HCT116 (cell line): ENCODE measurements around the gene ZNF580.

ENCODE experiments used
- EZH2 ChIP-seq: fragments of 200-600 bp; sonication (generic); IDR thresholded peaks from 2 replicates; pipeline ENCODE4 v1.6.1; 2017; ENCODE audit warnings: antibody characterized with exemption, mixed run types
- EZH2phosphoT487 ChIP-seq: fragments of 200-600 bp; IDR thresholded peaks from 2 replicates; pipeline ENCODE4 v1.6.1; 2018; ENCODE audit warnings: antibody characterized with exemption, borderline replicate concordance
- JUND ChIP-seq: IDR thresholded peaks from 2 replicates; pipeline ENCODE4 v1.6.1; 2012
- POLR2A ChIP-seq: IDR thresholded peaks from 2 replicates; pipeline ENCODE4 v1.7.0; 2011; ENCODE audit warnings: borderline replicate concordance; ENCODE audit not compliant: insufficient read depth, insufficient read length; ENCODE audit errors: extremely low read depth
- RAD21 ChIP-seq: IDR thresholded peaks from 2 replicates; pipeline ENCODE4 v1.6.1; 2012; ENCODE audit warnings: low read depth, mild to moderate bottlenecking
- SP1 ChIP-seq: IDR thresholded peaks from 2 replicates; pipeline ENCODE4 v1.6.1; 2012; ENCODE audit warnings: low read depth
- YY1 ChIP-seq: IDR thresholded peaks from 2 replicates; pipeline ENCODE4 v1.6.1; 2011; ENCODE audit warnings: low read length, low read depth, moderate library complexity, mild to moderate bottlenecking; ENCODE audit not compliant: insufficient replicate concordance; ENCODE audit errors: extremely low read depth
- ZFX ChIP-seq: fragments of 450-650 bp; IDR thresholded peaks from 2 replicates; pipeline ENCODE4 v1.6.1; 2017
- TF ChIP-seq, protein P1 (sequence below), 3 experiments: fragments of 200-600 bp in 1 of 3; sonication (generic) in 1 of 3; IDR thresholded peaks in 2 of 3; conservative IDR thresholded peaks in 1 of 3; 2 replicates each; pipeline ENCODE4 v1.5.1; 2012 to 2017; ENCODE audit warnings: low read depth in 2 of 3, low read length in 2 of 3, antibody characterized with exemption in 1 of 3, borderline replicate concordance in 1 of 3, control low read depth in 1 of 3, mild to moderate bottlenecking in 1 of 3, mixed read lengths in 1 of 3, mixed run types in 1 of 3, moderate library complexity in 1 of 3; ENCODE audit not compliant: insufficient read depth in 1 of 3
- TF ChIP-seq, protein P2 (sequence below): IDR thresholded peaks from 2 replicates; pipeline ENCODE4 v1.6.1; 2012

DNA sequence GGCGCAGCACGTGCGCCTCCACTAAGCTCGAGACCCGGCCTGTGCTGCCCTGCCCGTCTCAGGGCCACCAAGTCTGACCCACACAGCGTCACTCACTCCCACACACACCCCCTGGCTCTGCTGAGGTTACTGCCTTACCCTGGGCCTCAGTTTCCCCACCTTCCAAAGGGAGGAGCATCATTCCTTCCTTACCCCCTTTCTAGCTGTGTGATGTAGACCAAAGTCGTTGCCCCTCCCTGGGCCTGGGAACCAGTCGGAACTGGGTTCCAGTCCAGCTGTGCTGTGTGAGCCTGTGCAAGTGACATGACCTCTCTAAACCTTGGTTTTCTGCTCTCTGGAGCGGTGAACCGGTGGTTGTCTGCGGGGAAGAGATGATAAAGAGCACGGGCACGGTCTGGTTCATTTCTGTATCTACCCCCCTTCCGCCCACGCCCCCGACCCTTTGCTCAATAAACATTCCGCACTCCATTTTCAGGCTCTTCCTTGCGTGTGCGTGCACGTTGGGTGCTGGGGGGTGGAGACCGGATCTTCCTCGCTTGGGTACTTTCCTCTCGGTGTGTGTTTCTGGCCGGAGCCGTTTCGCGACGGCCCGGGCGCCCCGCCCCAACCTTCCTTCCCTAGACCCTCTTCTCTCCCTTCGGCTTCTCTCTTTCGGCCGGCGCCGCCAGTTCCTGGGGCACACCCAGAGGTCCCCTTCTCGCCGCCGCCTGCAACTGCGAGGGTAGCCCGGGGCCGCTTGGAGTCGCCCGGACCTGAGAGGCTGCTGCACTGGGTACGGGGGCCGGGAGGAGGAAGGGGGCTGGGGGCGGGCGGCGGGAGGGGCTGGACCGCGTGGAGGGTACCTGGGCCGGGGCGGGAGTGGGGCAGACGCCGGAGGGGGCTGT lies 2.4 kb downstream of the ZNF580 start, which contains the start of gene ZNF581:
- peak; percentile 68 for TF ChIP-seq YY1
- TF ChIP-seq, protein P1, sequence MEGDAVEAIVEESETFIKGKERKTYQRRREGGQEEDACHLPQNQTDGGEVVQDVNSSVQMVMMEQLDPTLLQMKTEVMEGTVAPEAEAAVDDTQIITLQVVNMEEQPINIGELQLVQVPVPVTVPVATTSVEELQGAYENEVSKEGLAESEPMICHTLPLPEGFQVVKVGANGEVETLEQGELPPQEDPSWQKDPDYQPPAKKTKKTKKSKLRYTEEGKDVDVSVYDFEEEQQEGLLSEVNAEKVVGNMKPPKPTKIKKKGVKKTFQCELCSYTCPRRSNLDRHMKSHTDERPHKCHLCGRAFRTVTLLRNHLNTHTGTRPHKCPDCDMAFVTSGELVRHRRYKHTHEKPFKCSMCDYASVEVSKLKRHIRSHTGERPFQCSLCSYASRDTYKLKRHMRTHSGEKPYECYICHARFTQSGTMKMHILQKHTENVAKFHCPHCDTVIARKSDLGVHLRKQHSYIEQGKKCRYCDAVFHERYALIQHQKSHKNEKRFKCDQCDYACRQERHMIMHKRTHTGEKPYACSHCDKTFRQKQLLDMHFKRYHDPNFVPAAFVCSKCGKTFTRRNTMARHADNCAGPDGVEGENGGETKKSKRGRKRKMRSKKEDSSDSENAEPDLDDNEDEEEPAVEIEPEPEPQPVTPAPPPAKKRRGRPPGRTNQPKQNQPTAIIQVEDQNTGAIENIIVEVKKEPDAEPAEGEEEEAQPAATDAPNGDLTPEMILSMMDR (IDR thresholded peaks at IDR 0.05 in 2 of 3, conservative IDR thresholded peaks at IDR 0.05 in 1 of 3; ENCODE audit: borderline replicate concordance in 1 of 3, insufficient read depth in 1 of 3, low read depth in 2 of 3, low read length in 2 of 3) = no peak
- TF ChIP-seq EZH2 = no peak
- TF ChIP-seq POLR2A = peak; percentile 91
- TF ChIP-seq EZH2phosphoT487 = no peak
- TF ChIP-seq JUND = no peak
- peak; percentile 69 for TF ChIP-seq SP1
- TF ChIP-seq RAD21 = no peak
- TF ChIP-seq, protein P2, sequence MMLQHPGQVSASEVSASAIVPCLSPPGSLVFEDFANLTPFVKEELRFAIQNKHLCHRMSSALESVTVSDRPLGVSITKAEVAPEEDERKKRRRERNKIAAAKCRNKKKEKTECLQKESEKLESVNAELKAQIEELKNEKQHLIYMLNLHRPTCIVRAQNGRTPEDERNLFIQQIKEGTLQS = no peak
- TF ChIP-seq ZFX = no peak; the same call in 1 of the 2 replicates
